Keratinocyte (primary cell): Measurements from ENCODE around the gene B4GALNT3.

ENCODE experiments used
- EZH2 ChIP-seq: IDR thresholded peaks from one replicate; pipeline ENCODE4 v1.6.1; 2012; ENCODE audit warnings: inconsistent platforms, mild to moderate bottlenecking, low read length, moderate library complexity
- TF ChIP-seq, protein P1 (sequence below), 3 experiments: IDR thresholded peaks in 1 of 3; conservative IDR thresholded peaks in 1 of 3; optimal IDR thresholded peaks in 1 of 3; 2 replicates in 2 of 3; 3 replicates in 1 of 3; pipeline versions ENCODE3 to v1.5.1; 2011; ENCODE audit warnings: low read length in 3 of 3, mild to moderate bottlenecking in 3 of 3, moderate library complexity in 2 of 3, control low read depth in 1 of 3, inconsistent platforms in 1 of 3; ENCODE audit not compliant: insufficient read depth in 2 of 3; ENCODE audit errors: extremely low read depth in 1 of 3

DNA sequence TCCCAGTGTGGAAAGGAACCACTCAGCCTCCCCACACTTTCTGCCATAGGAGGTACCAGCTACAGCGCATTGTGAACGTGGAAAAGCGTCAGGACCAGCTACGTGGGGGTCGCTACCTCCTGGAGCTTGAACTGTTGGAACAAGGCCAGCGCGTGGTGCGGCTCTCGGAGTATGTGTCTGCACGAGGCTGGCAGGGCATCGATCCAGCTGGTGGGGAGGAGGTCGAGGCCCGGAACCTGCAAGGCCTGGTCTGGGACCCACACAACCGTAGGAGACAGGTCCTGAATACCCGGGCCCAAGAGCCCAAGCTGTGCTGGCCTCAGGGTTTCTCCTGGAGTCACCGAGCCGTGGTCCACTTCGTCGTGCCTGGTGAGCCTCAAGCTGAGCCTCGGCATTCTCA is 96.8 kb downstream of the B4GALNT3 start:
- TF ChIP-seq, protein P1, sequence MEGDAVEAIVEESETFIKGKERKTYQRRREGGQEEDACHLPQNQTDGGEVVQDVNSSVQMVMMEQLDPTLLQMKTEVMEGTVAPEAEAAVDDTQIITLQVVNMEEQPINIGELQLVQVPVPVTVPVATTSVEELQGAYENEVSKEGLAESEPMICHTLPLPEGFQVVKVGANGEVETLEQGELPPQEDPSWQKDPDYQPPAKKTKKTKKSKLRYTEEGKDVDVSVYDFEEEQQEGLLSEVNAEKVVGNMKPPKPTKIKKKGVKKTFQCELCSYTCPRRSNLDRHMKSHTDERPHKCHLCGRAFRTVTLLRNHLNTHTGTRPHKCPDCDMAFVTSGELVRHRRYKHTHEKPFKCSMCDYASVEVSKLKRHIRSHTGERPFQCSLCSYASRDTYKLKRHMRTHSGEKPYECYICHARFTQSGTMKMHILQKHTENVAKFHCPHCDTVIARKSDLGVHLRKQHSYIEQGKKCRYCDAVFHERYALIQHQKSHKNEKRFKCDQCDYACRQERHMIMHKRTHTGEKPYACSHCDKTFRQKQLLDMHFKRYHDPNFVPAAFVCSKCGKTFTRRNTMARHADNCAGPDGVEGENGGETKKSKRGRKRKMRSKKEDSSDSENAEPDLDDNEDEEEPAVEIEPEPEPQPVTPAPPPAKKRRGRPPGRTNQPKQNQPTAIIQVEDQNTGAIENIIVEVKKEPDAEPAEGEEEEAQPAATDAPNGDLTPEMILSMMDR (optimal IDR thresholded peaks at IDR 0.05 in 1 of 3, IDR thresholded peaks at IDR 0.05 in 1 of 3, conservative IDR thresholded peaks at IDR 0.05 in 1 of 3; ENCODE audit: extremely low read depth in 1 of 3, insufficient read depth in 2 of 3, low read length in 3 of 3): no peak
- TF ChIP-seq EZH2: no peak
